Hepatocyte (in vitro differentiated cells): ENCODE data around the gene DSG4.

ENCODE experiments used
- CTCF ChIP-seq: fragments of 200-600 bp; sonication (generic); IDR thresholded peaks from 2 replicates; pipeline ENCODE4 v1.5.1; 2016; ENCODE audit warnings: antibody characterized with exemption, mild to moderate bottlenecking; ENCODE audit not compliant: poor library complexity
- EZH2 ChIP-seq: fragments of 200-600 bp; sonication (generic); IDR thresholded peaks from 2 replicates; pipeline ENCODE4 v1.6.1; 2016; ENCODE audit warnings: antibody characterized with exemption, mild to moderate bottlenecking, borderline replicate concordance
- EZH2phosphoT487 ChIP-seq: fragments of 200-600 bp; sonication (generic); IDR thresholded peaks from one replicate; pipeline ENCODE4 v1.6.1; 2018; ENCODE audit warnings: antibody characterized with exemption, mild to moderate bottlenecking, low read depth, moderate library complexity; ENCODE audit not compliant: unreplicated experiment, severe bottlenecking

- TF ChIP-seq CTCF: peak; percentile 67
- no peak for TF ChIP-seq EZH2phosphoT487
- no peak for TF ChIP-seq EZH2
These were observed 47.9 kb downstream of the DSG4 start for GRCh38 chr18:31424383-31424988.
